ENCODE results near the gene SKA2. TPM values are rescaled to one million over a fixed set of nuclear protein-coding genes. Genes with fewer than 3 reads are reported as not detected.

Gene SKA2
- total RNA-seq, 1 experiment from 2014 or later: 44.1 TPM

- intact Hi-C loops (cut with micrococcal nuclease; ENCODE audit: unreplicated experiment): no loop called here
- no peak for TF ChIP-seq CTCF (IDR thresholded peaks at IDR 0.05; ENCODE audit: unreplicated experiment)
- CTCF ChIA-PET: no interaction called here
- Mint-ChIP-seq H3K27ac (ENCODE audit: unreplicated experiment) (no peak overlapping the region), H3K4me1 (ENCODE audit: low read depth, unreplicated experiment) (no peaks in the 10 kb centered on the region), H3K9me3 (ENCODE audit: low read depth, unreplicated experiment) (no peaks in the 10 kb centered on the region), H3K4me3 (ENCODE audit: low read depth, unreplicated experiment) (no peak overlapping the region), H3K36me3 (ENCODE audit: insufficient read depth, unreplicated experiment) (no peaks in the 10 kb centered on the region), H3K27me3 (ENCODE audit: unreplicated experiment) (no peaks in the 10 kb centered on the region)
- no TSS peak for BruUV-seq (replicated peaks)
- DNase-seq: no peak
These were observed 25.2 kb downstream of the SKA2 start for GRCh38 chr17:59129814-59130213.

GRCh38 chr17:59126809-59127417 is 28.1 kb downstream of the SKA2 start:
- Mint-ChIP-seq H3K36me3 (ENCODE audit: insufficient read depth, unreplicated experiment) (peaks cover 7% of the 10 kb centered on the region), H3K27ac (ENCODE audit: unreplicated experiment) (no peak overlapping the region), H3K27me3 (ENCODE audit: unreplicated experiment) (no peaks in the 10 kb centered on the region), H3K4me1 (ENCODE audit: low read depth, unreplicated experiment) (no peaks in the 10 kb centered on the region), H3K4me3 (ENCODE audit: low read depth, unreplicated experiment) (no peak overlapping the region), H3K9me3 (ENCODE audit: low read depth, unreplicated experiment) (no peaks in the 10 kb centered on the region)
- DNase-seq: no peak
- CTCF ChIA-PET: no interaction called here
- intact Hi-C loops (cut with micrococcal nuclease; ENCODE audit: unreplicated experiment): no loop called here
- BruUV-seq (replicated peaks): no TSS peak
- no peak for TF ChIP-seq CTCF (IDR thresholded peaks at IDR 0.05; ENCODE audit: unreplicated experiment)

GRCh38 chr17:59124665-59125064 is 30.3 kb downstream of the SKA2 start:
- Mint-ChIP-seq H3K27ac (ENCODE audit: unreplicated experiment) (no peak overlapping the region), H3K4me3 (ENCODE audit: low read depth, unreplicated experiment) (no peak overlapping the region), H3K4me1 (ENCODE audit: low read depth, unreplicated experiment) (no peaks in the 10 kb centered on the region), H3K27me3 (ENCODE audit: unreplicated experiment) (no peaks in the 10 kb centered on the region), H3K36me3 (ENCODE audit: insufficient read depth, unreplicated experiment) (peaks cover 14% of the 10 kb centered on the region), H3K9me3 (ENCODE audit: low read depth, unreplicated experiment) (no peaks in the 10 kb centered on the region)
- no peak for TF ChIP-seq CTCF (IDR thresholded peaks at IDR 0.05; ENCODE audit: unreplicated experiment)
- BruUV-seq (replicated peaks): no TSS peak
- CTCF ChIA-PET: no interaction called here
- DNase-seq: no peak
- intact Hi-C loops (cut with micrococcal nuclease; ENCODE audit: unreplicated experiment): no loop called here

GRCh38 chr17:59121901-59122480 is 33.0 kb downstream of the SKA2 start:
- no peak for DNase-seq
- Mint-ChIP-seq H3K27ac (ENCODE audit: unreplicated experiment) (no peak overlapping the region), H3K4me3 (ENCODE audit: low read depth, unreplicated experiment) (no peak overlapping the region), H3K36me3 (ENCODE audit: insufficient read depth, unreplicated experiment) (peaks cover 26% of the 10 kb centered on the region), H3K27me3 (ENCODE audit: unreplicated experiment) (no peaks in the 10 kb centered on the region), H3K4me1 (ENCODE audit: low read depth, unreplicated experiment) (no peaks in the 10 kb centered on the region), H3K9me3 (ENCODE audit: low read depth, unreplicated experiment) (no peaks in the 10 kb centered on the region)
- BruUV-seq (replicated peaks): no TSS peak
- CTCF ChIA-PET: no interaction called here
- TF ChIP-seq CTCF (IDR thresholded peaks at IDR 0.05; ENCODE audit: unreplicated experiment): no peak
- intact Hi-C loops (cut with micrococcal nuclease; ENCODE audit: unreplicated experiment): no loop called here

All from Calu3 (cell line).